ENCODE results near the gene BCAS3.
A peak's percentile ranks its signal among the peaks of the same experiment; 100 is the strongest.

Gene BCAS3

DNA sequence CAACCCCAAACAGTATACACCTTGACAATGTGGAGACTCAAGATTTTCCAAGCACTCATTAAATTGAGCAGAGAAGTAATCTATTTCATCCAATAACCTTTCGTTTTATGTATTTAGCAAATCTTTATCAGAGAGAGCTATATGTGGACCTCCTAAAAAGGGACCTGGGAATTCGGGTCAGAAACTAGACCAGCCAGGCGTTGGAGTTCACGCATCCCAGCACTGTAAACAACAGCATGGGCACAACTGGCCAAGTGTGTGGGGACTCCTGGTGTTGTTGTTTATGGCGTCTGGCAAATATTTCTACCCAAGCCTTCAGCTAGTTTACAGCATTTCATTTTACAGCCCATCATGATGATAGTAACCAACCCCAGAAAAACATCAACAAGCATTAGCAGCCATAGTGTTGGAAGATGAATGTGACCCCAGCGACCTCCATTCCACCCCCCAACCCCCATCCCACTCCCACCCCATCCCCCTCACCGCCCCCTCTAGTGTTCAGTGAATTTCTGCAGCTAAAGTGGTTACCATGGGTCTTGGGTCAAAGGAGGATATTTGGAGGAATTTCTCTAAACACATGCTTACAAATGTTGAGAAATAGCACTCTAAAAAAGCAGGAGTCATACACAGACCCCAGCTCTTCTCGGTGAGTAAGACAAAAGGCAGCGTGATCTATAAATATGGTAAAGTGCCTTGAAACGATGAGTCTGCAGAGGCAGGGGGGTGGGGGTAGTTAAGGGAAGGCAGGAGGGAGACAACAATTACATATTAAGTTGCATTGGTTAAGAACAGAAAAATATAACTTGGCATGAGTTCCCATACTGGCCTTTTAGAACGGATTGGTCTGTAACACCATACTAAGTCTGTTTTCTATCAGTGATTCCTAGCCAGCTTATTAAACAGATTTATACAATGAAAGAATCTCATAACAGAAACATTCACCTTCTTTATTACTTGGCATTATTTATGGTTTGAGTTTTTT, 630.5 kb downstream of the BCAS3 start:
- no peak for DNase-seq

DNA sequence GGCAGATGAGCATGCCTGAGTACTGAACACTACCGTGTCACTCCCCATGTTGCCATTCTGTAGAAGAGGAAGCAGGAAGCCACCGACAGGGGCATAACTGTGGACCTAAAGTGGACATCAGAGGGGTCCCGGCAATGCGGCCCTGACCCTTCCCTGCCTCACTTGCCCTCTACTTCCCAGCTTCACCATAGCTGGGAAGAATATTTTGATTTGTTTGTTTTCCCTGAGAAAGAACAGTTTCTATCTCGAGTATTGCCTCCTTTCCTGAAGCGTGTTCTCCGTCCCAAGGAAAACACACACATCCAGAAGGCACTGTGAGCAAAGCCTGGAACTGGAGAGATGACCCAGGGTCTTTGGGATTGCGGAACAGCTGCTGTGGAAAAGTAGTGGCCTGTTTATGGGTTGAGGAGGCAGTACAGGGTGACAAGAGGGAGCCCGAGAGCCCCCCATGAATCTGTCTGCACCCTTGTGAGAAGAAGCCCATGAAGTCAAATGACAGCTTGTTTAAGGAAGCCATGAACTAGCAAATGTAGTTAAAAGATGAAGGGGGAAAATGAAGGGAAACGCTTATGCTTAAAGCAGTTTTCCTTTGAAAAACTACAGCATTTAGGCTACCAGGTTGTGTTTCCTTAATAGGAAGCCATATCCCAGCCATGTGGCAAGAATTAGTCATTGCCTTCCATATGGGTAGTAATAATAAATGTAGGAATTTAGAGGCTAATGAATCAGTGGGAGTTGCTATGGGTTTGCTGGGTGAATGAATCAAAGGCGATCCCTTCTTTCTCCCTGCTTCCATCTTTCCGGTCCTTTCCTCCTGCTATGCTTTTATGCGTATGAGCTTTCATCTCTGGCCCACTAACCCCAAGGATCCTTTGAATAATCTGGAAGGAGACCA, 632.0 kb downstream of the BCAS3 start:
- no peak for DNase-seq

DNA sequence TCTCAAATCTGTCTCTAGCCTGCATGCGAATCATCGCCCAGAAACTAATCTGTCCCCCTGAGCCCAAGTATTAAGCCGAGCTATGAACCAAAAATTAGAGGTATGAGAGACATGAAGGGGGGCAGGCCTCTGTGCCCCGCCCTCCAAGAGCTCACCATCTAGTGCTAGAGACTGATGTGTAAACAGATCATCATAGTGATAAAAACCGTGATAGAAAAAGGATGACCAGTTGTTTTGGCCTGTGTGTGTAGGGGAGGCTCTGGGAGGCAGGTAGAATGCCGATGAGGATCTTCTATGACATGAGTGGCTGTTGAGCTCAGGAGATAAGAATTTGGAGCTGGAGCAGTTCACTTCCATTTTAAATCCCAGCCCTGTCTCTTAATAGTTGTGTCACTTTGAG, 632.9 kb downstream of the BCAS3 start:
- no peak for DNase-seq

DNA sequence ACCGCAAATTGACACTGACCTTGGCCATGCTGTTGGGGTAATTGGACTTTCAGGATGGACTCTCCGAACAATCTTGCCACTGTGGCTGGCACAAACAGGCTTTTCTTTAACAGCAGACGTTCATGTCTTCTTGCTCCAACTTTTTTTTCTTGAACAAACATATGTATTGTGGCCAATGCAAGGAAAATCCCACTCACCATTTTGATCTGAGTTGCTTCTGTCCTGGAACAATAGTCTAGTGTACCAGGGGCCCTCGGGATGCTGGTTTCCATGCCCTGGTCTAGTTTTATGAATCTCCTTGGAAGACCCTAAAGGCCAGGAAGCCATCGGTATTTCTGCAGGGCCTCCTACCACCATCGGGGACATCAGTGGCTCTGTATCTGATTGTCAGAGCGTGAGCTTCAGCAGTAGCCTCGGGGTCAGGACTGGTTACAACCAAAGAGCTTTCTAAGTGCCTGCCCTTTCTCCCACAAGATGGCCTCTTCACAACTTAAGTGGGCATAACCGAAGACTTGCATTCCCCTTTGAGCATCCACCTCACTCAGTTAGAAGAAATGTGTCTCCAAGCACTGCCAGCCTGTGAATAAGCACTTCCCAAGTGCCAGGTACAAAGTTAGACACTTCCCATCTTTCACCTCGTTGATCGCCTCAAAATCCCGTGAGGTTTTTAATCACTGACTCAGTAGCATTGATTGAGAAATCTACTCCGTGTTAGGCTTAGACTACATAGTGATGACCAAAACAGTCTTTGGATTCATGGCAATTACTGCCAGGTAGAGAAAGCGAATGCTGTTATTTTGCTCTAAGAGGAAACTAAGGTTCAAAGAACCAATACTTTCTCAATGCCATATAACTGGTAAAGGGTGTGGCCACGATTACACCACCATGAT, 635.0 kb downstream of the BCAS3 start:
- no peak for DNase-seq

DNA sequence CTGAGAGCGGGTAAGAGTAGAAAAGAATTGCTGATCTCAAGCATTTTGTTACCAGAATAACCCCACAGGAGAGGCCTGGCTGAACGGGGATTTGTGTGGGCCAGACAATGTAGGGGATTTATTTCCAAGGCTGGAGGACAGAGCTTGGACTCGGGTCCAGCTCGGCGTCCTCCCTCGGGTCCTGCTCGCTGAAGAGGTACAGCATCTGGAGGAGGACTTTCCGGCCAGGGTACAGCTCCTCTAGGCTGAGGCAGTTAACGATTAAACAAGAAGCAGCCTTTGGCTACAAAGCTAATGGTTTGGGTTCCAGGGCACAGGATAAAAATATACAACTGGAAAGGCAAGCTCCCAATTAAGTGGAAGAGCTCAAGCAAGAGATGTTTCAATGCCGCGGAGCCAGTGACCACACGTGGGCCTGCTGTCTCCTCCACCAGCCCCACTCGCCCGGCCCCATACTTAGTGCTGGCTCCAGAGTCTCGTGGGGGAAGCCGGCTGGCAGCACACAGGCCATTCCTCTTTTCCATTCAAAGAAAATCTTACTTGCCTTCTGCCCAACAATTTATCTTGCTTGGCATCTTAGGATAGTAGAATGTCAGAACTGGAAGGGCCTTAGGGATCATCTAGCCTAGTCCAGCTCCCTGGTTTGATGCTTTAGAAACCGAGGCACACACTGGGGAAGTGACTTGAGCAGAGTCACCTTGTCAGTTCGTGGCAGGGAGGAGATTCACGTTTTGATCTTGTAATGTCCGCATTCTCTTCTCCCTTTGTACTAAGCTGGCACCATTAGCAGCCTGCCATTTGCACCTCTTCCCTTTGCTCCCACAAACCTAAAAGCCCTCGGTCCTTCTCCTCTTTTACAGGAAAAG, 636.0 kb downstream of the BCAS3 start:
- no peak for DNase-seq

DNA sequence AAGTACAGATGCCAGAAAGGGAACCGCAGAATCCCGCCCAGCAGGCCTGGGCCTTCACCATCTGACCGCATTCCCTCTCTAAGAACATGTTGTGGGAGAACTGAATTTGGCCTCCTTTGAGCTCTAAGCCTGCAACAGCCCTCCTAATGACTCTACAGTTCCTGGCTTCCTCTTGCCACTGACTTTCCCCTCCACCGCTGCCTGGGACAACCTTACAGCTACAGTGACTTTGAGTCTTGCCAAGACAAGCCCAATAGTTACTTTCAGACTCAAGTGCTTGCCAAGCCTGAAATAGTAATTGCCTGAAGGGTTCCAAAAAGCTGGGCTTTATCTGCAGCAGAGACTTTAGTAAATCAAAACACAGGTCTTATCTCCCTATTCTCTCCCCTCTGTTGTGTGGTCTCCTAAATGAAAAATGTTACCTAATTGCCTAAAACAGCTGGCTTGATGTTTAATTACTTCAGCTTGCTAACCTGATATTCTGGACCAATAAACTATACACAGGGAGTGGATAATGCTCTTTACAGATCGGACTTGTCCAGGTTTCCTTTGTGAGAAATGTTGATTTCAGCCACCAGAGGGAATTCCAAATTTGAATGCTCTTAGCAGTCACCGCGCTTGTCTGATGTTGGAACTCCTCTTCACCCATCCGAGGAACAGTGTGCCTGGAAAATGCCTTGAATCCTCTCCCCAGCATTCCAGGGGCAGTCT, 636.9 kb downstream of the BCAS3 start:
- DNase-seq: no peak

DNA sequence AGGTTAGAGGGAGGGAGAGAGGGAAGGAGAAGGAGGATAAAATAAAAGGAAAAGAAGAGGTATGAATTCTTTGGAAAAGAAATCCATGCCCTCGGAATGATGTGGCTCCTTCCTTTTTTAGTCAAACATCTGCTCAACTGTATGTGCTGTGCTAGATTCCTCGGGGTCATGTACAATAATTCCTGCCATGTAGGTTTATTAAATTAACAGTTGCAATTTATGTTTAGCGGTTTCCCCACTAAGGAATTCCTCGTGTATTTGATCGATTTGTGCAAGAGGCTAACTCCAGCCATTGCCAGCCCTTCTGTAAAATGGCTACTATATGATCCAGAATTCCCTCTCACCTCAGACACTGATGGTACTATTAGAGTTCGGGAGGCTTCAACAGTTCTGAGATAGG, 639.0 kb downstream of the BCAS3 start:
- DNase-seq: no peak

DNA sequence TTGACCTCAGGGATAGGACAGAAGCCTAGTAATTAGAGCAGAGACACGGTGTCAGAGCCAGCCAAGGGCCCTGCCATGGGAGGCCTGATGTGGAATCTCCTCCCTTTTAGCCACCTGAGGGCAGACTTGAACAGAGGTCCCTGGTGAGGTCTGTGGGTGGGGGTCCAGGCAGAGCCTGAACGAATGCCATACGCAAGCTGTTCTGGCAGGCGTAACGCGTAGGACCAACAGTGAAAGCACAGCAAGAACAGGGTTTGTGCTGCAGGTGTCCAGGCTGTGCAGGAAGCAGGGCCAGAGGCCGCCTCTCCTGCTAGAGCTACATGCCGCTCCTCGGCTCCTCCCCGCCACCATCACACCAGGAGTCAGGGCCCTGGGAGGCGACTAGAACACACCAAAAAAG, 640.1 kb downstream of the BCAS3 start:
- no peak for DNase-seq

DNA sequence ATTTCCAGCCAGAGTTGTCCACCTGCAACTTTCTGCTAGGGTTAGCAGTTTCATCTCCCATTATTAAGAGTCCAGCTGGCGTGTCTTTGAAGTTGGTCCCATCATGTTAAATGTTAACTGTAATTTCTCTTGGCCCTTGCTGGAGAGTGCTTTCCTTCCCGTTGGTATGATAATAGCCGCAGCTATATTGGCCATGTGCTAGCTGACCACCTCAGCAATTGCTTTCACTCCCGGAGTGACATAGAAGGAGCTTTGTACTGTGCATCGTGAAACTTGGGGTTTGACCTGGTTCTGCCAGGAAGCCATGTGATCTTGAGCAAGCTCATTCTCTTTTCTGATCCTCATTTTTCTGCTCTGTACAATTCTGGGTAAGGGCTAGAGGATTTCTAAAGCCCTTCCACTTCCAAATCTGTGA, 641.0 kb downstream of the BCAS3 start:
- no peak for DNase-seq

DNA sequence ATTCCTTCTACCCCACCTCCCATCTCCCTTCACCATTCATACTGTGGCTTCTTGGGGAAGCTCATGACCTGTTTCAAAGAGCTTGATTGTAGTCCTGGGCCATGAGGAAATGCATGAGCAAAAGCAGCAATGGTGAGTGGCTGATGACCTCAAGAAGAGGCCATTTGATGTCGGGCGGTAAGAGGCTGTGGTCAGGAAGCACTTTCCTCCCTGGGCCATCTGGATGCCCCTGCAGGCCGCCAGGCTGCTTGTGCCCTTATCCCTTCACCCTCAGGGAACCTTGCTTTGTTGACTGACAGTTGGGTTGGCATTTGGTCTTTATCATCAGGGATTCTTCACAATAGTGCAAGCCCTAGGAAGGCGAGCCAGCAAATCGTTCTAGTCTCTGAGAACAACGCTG, 643.7 kb downstream of the BCAS3 start:
- no peak for DNase-seq

DNA sequence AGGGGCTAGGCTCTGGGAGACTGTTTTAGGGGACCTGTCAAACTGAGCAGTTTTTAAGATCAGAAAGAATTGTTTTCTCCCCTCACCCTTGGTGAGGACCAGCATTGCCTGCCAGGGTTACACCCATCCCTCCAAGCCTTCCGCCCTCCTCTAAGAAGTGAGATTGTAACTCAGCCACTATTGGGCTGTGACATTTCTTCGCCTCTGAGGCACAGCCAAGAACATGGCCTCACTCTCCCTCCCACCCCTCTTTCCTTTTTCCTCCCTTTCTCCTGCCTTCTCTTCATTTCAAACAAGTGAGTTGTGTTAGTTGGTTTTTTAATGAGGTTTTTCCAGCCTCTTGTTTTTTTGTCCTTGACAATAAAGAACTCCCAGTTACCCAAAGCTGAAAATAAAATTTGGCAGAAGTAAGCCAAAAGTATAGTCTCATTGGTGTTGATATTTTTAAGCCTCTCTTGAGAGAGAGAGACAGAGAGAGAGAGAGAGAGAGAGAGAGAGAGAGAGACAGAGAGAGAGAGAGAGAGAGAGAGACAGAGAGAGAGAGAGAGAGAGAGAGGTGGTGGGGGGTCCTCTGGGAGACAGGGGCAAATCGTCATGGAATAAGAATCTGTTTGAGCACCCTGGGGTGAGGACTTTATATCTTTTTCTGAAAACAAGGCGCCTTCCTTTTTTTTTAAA, 644.8 kb downstream of the BCAS3 start:
- DNase-seq: no peak

DNA sequence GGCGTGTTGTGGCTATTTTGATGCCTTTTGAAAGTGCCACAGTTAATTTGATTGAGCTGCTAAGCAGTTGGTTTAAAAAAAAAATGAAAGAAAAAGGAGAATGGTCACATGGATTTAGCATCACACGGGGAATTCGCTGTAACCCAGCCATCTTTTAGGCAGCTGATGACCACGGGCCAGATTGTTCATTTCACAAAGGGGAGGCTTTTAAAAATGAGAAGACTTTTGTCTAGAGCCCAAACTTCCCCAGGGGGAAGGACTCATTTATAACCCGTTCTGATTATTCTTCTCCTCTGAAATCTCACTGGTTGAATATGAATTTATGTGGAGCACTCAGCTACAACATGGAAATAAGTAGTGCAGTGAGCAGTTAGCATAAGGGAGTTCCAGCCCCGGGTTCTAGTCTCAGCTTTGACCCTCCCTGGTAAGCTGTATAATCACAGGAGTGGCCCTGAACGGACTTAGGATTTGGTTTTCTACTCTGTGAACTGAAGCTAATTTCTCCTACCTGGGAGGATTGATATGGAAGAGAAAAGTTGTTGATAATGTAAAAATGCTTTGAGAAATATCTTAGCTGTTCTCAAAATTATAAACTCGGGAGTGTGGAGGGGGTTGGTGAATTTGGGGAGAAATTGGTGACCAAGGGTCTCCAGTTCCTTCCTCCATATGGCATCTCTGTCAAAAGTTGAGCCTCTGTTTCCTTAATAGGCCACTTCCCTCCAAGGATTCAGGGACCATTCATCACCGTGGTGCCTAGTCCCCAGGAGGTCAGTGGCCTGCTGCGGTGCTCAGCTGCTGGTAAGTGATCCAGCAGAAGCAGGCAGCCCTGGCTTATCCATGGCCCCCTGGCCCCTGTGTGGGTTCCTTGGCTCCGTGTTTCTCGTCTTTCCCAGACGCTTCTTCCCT, 645.6 kb downstream of the BCAS3 start:
- DNase-seq: no peak

DNA sequence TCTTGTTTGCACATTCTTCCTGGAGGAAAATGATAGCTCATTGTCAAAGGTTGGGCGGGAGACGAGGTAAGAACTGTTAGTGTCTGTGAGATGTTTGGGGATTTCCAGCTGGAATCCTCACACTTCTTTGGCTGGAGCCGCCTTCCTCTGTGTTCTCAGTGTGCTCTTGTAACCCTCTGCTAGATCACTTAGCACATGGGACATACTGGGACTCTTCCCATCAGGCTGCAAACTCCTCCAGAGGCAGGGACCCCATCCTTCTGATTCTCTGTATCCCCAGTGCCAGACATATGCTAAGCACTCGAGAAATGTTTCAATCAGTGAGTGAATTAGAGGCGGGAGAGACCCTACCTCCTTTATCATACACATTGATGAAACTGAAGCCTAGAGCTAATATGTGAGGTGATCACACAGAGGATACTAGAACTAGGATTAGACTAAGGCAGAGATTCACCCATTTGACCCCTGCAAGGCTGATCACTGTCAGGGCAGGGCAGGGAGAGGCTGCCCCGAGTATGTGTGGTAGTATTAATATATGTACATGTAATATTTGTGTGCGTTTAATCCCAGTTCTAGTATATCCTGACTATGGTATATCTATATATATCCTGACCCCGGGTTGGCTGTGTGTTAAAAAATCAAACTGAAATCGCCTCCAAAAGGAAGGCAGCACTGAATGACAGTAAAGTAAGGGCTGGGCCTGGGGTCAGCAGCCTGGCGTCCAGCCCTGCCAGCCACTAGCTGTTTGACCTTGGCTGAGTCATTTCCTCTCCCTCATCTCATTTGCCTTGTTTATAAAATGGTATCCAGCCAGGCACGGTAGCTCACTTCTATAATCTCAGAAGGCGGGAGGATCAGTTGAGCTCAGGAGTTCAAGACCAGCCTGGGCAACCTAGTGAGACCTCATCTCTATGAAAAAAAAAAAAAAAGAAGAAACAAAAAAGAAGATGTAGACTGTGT, 646.5 kb downstream of the BCAS3 start:
- DNase-seq: no peak

DNA sequence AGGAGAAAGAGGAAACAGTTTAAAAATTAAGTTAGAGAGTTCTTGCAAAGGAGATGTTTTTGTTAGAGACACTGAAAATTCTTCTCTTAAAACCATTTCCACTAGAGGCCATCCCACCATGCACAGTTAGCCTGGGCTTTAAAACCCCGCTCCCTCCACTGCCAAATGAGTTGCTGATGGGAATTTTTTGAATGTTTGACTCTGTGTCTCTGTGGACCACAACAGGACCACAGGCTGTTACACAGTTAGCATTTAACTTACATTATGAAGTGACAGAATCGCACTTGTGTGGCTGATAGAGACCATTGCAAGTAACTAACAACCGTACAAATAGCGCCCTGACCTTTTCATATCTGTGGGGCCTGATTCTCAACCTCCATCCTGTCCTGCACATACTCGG, 647.3 kb downstream of the BCAS3 start:
- DNase-seq: no peak

DNA sequence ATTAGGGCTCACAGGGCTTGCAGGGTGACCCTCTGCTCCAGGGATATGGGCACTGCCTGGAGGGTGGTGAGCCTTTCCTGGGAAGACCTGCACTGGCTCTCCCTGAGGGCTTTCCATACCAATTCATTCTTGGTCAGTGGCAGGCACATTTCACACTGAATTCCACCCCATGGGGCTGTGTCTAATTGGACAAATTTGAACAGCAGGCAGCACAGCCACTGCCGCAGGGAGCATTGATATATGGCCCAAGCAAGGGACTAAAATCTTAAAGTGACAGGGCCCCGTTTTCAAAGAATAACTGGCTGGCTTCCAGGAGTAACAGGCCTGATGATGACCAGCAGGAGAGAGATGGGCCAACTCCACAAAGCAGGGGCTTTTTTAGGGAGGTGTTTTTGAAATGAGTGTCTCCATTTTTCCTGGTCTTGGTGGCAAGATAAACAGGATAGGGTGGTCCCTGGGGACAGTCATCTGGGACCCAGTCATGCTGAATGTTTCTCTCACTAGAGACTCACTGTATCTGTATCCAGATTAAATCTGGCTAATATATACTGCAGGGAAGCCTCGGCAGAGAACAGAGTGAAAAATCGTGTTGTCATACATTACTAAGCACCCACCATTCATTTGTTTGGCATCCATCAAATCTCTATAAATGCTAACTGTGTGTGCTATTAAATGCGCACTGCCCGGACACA, 647.9 kb downstream of the BCAS3 start:
- peak; percentile 67 for DNase-seq

DNA sequence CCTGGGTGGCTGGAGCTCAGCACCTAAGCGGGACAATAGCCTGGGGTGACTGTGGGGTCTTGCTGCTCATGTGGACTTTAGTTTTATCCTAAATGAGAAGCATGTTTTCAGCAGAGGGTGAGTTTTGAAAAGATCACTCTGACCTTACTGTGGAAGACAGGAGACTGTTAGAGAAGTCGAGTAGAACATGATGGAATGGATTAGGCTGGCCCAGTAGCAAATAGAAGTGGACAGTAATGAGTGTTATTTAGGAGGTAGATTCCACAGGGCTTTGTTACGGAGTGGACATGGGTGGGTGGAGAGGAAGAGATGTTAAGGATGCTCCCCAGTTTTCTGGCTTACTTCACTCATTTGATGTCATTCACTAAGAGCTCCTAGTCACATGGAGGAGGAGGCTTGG, 648.7 kb downstream of the BCAS3 start:
- no peak for DNase-seq

DNA sequence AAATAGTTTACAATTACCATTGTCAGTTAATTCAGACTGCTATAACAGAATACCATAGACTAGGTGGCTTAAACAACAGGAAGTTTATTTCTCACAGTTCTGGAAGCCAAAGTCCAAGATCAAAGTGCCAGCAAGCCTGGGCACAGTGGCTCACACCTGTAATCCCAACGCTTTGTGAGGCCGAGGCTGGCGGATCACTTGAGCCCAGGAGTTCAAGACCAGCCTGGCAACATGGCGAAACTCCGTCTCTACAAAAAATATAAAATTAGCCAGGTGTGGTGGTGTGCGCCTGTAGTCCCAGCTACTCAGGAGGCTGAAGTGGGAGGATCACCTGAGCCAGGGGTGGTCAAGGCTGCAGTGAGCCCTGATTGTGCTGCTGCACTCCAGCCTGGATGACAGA, 650.7 kb downstream of the BCAS3 start:
- DNase-seq: no peak

Data from retina (tissue), 1 donor.